ENCODE data around the gene GIPC1. TPM values are rescaled to one million over a fixed set of nuclear protein-coding genes. Genes with fewer than 3 reads are reported as not detected.
A peak's percentile ranks its signal among the peaks of the same experiment; 100 is the strongest.

Gene GIPC1
- total and polyA plus RNA-seq, 7 donors: 65.1 to 378 (median 97.7) TPM

DNA sequence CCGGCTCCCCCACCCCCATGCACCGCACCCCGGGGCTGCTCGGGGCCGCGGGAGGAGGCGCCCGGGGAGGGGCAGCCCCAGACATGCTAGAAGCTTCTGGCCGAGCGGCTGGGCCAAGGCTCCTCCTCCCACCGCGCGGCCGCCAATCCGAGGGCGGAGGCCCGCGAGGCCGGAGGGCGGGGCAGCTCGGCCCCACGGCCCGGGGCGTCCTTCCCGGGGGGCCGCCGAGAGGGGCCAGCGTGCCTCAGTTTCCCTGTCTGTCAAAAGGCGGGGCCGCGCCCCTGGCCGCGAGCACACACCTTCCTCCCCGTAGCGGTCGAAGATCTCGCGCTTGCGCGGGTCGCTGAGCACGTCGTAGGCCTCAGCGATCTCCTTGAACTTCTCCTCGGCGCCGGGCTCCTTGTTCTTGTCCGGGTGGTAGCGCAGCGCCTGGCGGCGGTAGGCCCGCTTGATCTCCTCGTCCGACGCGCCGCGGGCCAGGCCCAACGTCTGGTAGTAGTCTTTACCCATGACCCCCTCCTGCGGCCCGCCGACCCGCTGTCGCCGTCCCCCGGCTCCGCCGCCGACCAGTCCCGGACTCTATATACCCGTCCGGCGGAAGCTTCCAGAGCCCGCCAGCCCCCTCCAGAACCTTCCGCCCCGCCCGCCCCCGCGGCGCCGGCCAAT lies 22.0 kb upstream of the GIPC1 start, which contains the start of gene DNAJB1:
DNAJB1 (minus strand) TSS at position 558 of the 666 bp plus-strand sequence; CDS start at position 510, 48 bp downstream.
- TF ChIP-seq EP300 (IDR thresholded peaks at IDR 0.05): peak in 1 of 4 donors; percentile 39
- peak; percentile 99 for TF ChIP-seq POLR2AphosphoS5 (IDR thresholded peaks at IDR 0.05)
- TF ChIP-seq POLR2A (IDR thresholded peaks at IDR 0.05): peak; percentile 95 to 97
- TF ChIP-seq CTCF (IDR thresholded peaks at IDR 0.05): no peak
- intact Hi-C loops (cut with DNase I): no loop called here
- peak; percentile 92 for DNase-seq
- 0 to 1% methylated on average over 82 of the region's 82 CpGs for WGBS, 2 donors
- Histone ChIP-seq H3K4me1 (peaks cover 0 to 42% (median 32%) of the 10 kb centered on the region in 4 donors), H3K36me3 (peaks cover 17 to 32% (median 29%) of the 10 kb centered on the region in 4 donors), H3K9me3 (no peaks in the 10 kb centered on the region), H3K4me3 (peak within 1 kb of the TSS; percentile 93 to 98 (median 96)), H3K27ac (peak within 1 kb of the TSS; percentile 99 to 100 (median 100)), H3K27me3 (no peaks in the 10 kb centered on the region)

DNA sequence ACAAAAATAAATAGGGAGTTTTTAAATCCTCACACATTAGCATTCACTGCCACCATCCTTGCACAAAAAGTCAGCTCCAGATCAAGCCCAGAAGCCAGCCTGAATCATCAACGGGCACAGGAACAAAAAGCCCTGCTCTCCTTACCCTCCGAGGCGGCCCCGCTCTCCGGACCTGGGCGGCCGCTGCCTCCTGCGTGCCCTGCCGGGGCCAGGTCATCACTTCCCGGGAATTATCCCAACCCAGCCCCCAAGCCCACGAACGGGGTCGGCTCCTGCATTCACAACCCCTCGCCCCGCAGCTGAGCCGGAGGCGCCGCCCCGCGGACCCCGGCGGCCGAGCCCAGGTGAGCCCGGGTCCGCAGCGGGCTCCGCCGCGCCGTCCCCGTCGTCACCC lies 21.5 kb upstream of the GIPC1 start:
- peak overlapping the region; percentile 99 to 100 (median 100) for H3K27ac ChIP-seq
- H3K36me3 ChIP-seq: peaks cover 17 to 32% (median 29%) of the 10 kb centered on the region in 4 donors
- intact Hi-C loops (cut with DNase I): no loop called here
- DNase-seq: no peak
- TF ChIP-seq CTCF (IDR thresholded peaks at IDR 0.05) (no peak), EP300 (IDR thresholded peaks at IDR 0.05) (no peak), POLR2A (IDR thresholded peaks at IDR 0.05) (no peak), POLR2AphosphoS5 (IDR thresholded peaks at IDR 0.05) (no peak)
- no peaks in the 10 kb centered on the region for H3K9me3 ChIP-seq
- H3K27me3 ChIP-seq: no peaks in the 10 kb centered on the region
- H3K4me1 ChIP-seq: peaks cover 0 to 42% (median 32%) of the 10 kb centered on the region in 4 donors
- 1% methylated on average over 32 of the region's 32 CpGs for WGBS, 2 donors
- peak overlapping the region; percentile 93 to 98 (median 96) for H3K4me3 ChIP-seq

DNA sequence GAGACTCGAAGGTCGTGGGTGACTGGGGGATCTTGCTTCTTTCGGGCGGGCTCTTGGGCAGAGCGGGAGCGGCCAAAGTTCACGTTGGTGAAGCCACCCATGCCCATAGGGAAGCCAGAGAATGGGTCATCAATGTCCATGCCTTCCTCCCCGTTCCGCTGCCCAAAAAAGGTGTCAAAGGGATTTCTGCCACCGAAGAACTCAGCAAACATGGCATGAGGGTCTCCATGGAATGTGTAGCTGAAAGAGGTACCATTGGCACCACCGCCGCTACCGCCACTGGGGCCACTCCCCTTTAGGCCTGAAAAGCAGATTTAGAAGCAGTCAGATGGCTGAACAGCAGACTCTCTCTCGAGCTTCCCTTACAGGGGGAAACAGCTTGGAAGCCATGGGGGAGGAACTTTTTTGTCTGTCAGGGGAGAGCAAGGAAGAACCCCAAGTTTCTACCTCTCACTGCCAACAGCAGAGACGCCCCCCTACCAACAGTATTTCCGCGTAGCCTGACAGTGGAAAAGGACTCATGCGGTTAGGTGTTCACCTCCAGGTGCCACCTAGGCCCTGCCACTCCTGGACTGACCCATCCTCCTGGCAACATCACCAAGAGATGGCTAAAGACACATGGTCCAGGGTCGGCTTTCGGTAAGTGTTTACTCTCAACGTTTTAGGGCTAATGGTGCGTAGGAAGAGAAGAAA lies 21.0 kb upstream of the GIPC1 start:
- H3K4me1 ChIP-seq: peaks cover 0 to 42% (median 32%) of the 10 kb centered on the region in 4 donors
- WGBS, 2 donors: 4 to 26% methylated on average over 22 of the region's 22 CpGs

DNA sequence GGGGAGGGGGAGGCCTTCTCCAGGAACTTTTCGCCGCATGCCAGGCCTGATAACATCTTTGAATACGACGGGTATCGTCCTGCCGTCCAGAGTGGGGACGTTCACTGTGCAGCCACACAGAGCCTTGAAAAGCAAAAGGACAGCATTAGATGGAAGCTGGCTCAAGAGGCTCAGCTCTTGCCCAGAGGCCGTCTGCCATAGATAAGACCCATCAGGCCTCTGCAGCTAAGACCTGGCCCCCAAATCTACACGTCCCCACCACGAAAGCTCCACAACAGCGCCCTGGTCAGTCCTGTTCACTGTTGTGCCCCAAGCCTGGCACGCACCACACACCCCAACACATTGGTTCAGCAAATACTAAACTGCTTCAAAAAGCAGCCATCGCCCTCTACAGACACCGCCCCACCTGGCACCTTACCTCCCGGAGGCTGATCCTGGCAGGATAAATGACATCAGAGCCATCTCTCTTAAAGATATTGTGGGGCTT lies 20.2 kb upstream of the GIPC1 start:
- intact Hi-C loops (cut with DNase I): no loop called here
- Histone ChIP-seq H3K4me3 (peak overlapping the region; percentile 93 to 98 (median 96)), H3K27me3 (no peaks in the 10 kb centered on the region), H3K36me3 (peaks cover 17 to 32% (median 29%) of the 10 kb centered on the region in 4 donors), H3K27ac (peak overlapping the region in 3 of 4 donors; percentile 99 to 100 (median 100)), H3K4me1 (peaks cover 0 to 42% (median 35%) of the 10 kb centered on the region in 4 donors), H3K9me3 (no peaks in the 10 kb centered on the region)
- WGBS, 2 donors: 35 to 70% methylated on average over 15 of the region's 15 CpGs
- no peak for TF ChIP-seq POLR2A (IDR thresholded peaks at IDR 0.05)
- TF ChIP-seq EP300 (IDR thresholded peaks at IDR 0.05): no peak
- no peak for TF ChIP-seq CTCF (IDR thresholded peaks at IDR 0.05)
- no peak for TF ChIP-seq POLR2AphosphoS5 (IDR thresholded peaks at IDR 0.05)
- no peak for DNase-seq

More for the DNA sequence above, 21.0 kb upstream of the GIPC1 start:
- Histone ChIP-seq H3K9me3 (no peaks in the 10 kb centered on the region), H3K36me3 (peaks cover 17 to 32% (median 29%) of the 10 kb centered on the region in 4 donors), H3K27me3 (no peaks in the 10 kb centered on the region), H3K27ac (peak overlapping the region; percentile 99 to 100 (median 100)), H3K4me3 (peak overlapping the region; percentile 93 to 98 (median 96))
- intact Hi-C loops (cut with DNase I): no loop called here
- DNase-seq: no peak
- TF ChIP-seq POLR2A (IDR thresholded peaks at IDR 0.05) (no peak), CTCF (IDR thresholded peaks at IDR 0.05) (no peak), POLR2AphosphoS5 (IDR thresholded peaks at IDR 0.05) (no peak), EP300 (IDR thresholded peaks at IDR 0.05) (no peak)
